ENCODE data around the gene TBC1D17.
A peak's percentile ranks its signal among the peaks of the same experiment; 100 is the strongest.
"Not testable (repeated sequence)": the region's sequence is repeated elsewhere in the genome, so short reads cannot be mapped to it uniquely, and the experiment has no call there.

TBC1D17 gene

GRCh38 chr19:49921871-49922795 lies 44.6 kb downstream of the TBC1D17 start:
- peak; percentile 91 for DNase-seq (ENCODE audit: low read depth)

DNA sequence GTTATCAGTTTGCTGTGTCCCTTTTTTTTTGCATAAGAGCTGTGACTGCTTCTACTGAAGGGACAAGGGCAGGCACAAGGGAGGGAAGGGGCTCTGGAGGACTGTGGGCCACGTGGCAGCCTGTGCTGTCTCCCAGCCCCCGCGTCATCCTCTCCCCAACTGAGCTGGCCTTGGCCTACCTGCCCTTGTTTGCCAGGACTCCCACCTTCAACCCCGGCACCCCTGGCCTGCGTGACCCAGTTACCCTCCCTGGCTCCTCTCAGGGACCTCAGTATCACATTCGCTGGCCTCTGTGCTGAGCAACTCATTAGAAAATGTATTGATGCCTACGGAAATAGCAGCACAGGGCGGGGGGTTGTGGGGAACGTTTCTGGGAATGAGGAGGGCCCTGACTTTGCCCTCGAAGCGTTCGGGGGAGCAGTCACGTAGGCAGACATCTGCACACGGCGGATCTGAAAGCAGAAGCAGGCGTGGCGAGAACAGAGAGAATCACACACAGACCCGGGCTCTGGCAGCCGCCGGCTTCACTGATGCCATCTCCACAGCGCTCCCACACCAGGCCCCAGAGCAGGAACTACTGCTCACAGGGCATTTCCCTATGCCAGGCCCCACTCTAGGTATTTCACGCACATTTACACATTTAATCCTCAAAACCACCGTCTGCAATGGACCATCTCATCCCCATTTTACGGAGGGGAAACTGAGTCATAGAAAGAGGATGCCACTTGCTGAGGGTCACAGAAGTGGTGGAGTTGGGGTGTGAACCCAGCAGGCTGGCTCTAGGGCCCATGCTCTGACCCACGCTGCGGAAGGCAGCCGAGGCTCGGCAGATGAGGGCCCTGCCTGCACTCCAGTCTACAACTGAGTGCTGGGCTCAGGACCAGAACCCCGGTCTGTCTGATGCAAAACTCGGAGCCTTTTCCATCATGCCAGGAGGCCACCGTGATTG lies 45.8 kb downstream of the TBC1D17 start:
- DNase-seq (ENCODE audit: low read depth) = no peak

DNA sequence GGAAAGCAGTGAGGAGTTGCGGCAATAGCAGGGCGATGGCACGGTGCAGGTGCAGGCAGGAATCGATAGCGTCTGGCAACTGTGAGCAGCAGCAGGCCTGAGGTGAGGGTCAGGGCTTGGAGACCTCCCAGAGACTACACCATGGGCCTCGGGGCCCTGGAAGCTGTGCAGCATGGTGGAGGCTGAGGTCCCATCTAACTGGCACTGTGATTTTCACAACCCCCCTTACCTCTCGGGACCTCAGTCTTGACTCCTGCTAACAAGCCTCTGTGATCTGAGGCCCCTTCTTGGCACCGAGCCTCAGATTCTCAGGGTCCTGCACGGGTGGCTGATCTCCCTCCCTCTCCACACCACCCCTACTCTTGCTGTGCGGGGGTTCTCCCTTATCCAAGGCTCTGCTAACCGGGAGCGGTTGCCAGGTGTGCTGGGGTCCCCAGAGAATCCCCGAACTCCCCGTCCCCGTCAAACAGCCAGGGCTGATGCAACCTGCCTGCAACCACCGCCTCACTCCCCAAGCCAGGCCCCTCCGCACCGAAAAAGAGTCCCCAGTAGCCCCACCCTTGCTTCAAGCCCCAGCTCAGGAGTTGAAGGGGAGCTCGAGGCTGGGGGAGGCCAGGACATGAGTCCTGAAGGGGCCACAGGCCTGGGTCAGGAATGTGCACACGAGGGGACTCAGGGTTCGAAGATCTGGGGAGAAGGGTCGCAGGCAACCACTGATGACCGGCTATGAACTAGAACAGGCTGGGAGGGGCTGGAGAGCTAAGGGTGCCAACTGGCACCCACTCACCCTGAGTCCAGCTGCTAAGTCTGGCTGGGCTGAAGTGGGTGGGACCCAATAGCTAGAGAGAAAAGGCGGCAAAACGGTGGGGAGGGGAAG lies 46.7 kb downstream of the TBC1D17 start:
- DNase-seq (ENCODE audit: low read depth) = no peak

- not testable (repeated sequence) for DNase-seq (ENCODE audit: low read depth)
These were observed 47.3 kb downstream of the TBC1D17 start for GRCh38 chr19:49924881-49925210.

- DNase-seq (ENCODE audit: low read depth) = no peak
These were observed 48.0 kb downstream of the TBC1D17 start for GRCh38 chr19:49925486-49925885.

- no peak for DNase-seq (ENCODE audit: low read depth)
These were observed 49.0 kb downstream of the TBC1D17 start for GRCh38 chr19:49926515-49926914.

DNA sequence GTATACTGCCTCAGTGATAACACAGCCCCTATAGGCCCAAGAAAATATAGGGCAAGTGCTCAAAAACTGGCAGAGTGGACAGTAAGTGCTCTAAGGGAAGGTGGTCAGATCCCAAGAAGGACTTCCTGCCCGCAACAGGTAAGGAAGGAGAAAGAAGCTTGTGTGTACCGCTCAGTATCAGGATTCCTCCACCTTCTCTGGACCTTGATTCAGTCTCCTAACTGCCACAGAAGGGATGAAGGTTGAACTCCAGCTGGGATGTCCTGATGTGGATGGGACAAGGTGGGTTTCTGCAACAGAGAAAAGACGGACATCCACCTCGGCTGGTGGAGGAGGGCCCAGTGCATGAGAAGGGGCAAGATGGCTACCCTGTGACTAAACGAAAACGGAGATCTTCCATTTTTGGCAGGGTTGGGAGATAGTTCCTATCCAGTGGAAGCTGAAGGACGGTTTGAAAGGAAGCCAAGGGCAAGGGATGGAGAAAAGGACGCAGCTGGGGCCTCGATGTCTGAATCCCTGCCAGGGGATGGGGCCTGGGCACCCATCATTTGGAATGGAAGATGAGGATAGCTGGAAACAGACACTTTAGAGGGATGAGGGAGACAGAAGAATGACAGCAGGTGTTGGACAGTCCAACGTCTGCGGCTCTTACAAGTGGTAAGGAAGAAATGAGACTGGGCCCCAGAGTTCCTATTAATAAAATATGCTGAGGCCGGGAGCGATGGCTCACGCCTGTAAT lies 50.2 kb downstream of the TBC1D17 start:
- no peak for DNase-seq (ENCODE audit: low read depth)

- DNase-seq (ENCODE audit: low read depth) = peak; percentile 65
These were observed 51.7 kb downstream of the TBC1D17 start, which contains the start of the genes ATF5 and NUP62 for GRCh38 chr19:49929121-49929610. TSS of gene ATF5 (plus strand) at chr19:49929205. CDS start at chr19:49930851, 1,646 bp downstream. TSS of gene NUP62 (minus strand) at chr19:49929504. CDS start at chr19:49909807, 19,697 bp downstream.

DNA sequence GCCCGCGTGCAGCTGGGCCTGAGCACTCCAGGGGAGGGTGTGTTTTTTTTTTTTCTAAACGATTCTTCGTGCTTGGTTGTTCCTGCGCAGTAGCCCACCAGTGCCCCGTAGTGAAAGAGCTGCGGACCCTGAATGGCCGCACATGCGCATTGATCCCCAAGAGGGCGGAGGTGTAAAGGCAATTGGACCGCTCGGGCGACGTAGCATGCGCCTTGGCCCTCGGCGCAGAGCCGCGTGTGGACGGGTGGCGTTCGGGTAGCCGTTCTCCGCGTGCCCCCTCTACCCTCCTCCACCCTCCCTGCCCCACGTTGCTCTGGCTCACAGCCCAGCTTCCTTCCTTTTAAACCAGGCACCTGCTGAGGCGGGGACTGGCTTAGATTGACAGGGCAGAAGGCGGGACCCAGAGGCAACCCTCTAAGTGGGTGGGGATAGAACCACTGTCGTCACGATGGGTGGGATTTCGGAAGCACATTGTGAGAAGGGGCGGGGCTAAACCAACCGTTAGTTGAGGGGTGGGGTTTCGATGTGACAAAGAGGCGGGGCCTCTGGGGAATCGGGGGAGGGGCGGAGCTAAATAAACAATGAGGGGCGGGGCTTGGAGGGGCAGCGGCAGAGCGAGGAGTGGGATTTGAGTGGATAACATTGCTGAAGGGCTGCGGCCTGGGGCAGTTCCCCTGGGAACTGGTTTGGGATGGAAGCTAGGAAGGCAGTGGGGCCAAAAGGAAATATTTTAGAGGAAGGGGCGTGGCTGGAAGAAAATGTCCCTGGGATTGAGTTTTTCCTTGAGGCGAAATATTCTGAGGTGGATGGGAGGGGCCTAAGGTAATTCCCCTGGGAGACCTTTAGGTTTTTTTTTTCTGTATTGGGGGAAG lies 52.3 kb downstream of the TBC1D17 start:
- peak; percentile 96 for DNase-seq (ENCODE audit: low read depth)

GRCh38 chr19:49930483-49931011 lies 53.0 kb downstream of the TBC1D17 start:
- no peak for DNase-seq (ENCODE audit: low read depth)

DNA sequence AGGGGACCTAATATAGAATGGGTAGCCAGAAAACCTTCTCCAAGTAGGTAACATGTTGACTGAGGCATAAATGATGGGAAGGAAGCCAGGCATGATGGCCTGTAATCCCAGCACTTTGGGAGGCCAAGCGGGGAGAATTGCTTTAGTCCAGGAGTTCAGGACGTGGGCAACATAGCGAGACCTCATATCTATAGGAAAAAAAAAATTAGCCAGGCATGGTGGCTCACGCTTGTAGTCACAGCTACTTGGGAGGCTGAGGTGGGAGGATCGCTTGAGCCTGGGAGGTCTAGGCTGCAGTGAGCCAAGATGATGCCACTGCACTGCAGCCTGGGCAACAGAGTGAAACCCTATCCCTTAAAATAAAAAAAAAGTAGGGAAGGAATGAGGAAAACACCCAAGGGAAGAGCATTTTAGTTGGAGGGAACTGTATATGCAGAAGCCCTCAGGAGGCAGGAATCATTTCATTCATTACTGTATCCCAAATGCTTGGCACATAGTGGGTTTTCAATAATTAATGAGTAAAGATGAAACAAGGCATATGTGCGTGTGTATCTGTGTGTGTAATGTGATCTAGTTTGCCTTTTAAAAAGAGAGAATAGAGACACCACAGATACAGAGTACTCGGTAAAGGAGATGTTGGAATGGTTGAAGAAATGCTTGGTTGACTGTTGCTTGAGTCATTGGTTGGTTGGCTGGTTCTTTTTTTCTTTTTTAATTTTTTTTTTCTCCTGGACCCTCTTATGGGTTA lies 54.0 kb downstream of the TBC1D17 start:
- DNase-seq (ENCODE audit: low read depth) = no peak

DNA sequence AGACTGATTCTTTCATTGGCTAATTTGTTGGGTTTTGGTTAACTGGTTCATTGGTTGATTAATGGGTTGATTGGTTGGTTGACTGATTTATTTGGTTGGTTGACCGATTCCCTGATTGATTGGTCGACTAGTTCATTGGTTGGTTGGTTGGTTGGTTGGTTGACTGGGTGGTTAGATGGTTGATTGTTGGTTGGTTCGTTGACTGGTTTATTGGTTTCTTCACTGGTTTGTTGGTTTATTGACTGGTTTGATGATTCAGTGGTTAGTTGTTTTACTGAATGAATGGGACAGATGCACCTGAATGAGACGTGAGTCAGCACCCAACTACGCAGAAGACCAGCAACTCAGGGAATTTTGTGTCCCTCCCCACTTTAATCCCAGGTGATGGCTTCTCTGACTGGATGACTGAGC lies 54.5 kb downstream of the TBC1D17 start:
- no peak for DNase-seq (ENCODE audit: low read depth)

DNA sequence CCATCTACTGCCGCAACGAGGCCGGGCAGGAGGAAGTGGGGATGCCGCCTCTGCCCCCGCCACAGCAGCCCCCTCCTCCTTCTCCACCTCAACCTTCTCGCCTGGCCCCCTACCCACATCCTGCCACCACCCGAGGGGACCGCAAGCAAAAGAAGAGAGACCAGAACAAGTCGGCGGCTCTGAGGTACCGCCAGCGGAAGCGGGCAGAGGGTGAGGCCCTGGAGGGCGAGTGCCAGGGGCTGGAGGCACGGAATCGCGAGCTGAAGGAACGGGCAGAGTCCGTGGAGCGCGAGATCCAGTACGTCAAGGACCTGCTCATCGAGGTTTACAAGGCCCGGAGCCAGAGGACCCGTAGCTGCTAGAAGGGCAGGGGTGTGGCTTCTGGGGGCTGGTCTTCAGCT lies 55.2 kb downstream of the TBC1D17 start:
- no peak for DNase-seq (ENCODE audit: low read depth)

GRCh38 chr19:49933643-49934042 lies 56.1 kb downstream of the TBC1D17 start:
- DNase-seq (ENCODE audit: low read depth) = no peak

- no peak for DNase-seq (ENCODE audit: low read depth)
These were observed 59.0 kb downstream of the TBC1D17 start for GRCh38 chr19:49936549-49936948.

DNA sequence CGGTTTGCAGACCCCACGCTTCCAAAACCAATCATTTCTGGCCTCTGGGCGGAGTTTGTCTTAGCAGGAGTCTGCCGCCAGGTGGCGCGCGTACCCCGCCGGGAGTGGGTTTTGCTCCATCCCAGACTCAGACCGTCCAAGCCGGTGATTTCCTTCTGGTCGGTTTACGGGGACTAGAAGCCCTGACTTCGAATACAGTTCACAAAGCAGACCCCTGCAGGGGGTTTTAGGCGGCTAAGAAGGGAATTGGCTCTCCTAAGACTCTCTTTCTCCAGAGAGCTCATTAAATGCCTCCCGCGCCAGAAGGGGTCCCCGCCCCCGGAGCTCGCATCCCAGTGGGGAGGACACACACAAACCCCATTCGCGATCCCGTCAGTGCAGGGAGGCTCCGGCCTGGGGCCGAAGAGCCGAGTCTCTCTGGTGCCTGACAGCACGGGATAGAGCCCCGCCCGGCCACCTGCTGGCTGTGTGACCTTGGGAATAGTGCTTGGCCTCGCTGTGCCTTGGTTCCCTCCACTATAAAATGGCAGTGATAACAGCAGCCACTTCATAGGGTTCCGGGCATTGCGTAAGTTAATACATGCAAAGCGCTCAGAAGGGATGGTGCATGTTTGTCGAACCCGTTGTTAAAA lies 60.4 kb downstream of the TBC1D17 start:
- peak; percentile 51 for DNase-seq (ENCODE audit: low read depth)

Measured in amniotic epithelial cell (primary cell).